PC-3 (cell line): ENCODE data around the gene CROCC2. TPM values are rescaled to one million over a fixed set of nuclear protein-coding genes. Genes with fewer than 3 reads are reported as not detected.

Source experiments
- ATAC-seq: fragments of 200-7000 bp; cut with Tn5 transposase; 2 replicates; pipeline ENCODE4 v1.9.1; 2020; ENCODE audit warnings: mild to moderate bottlenecking, moderate library complexity
- BruUV-seq: library from RNA; stranded (reverse); fragments of 400-500 nt; replicated peaks from 2 replicates; lab custom pipeline; 2021; lab: Mats Ljungman, UMichigan
- CTCF ChIA-PET: fragments of 300-600 bp; sonication (Branson Sonifier 250); formaldehyde crosslinking; loops from one replicate; lab custom pipeline; 2022; ENCODE audit warnings: antibody characterized with exemption; lab: Charles Lee
- POLR2A ChIA-PET: fragments of 300-600 bp; sonication (Branson Sonifier 250); formaldehyde crosslinking; loops from one replicate; lab custom pipeline; 2022; ENCODE audit warnings: antibody characterized with exemption; ENCODE audit not compliant: unreplicated experiment; lab: Charles Lee
- DNase-seq: peaks from one replicate; pipeline ENCODE4 v3.0.0-alpha.2; 2015
- H2AFZ ChIP-seq: fragments of 300-600 bp; sonication (generic); 2 replicates; pipeline ENCODE4 v1.6.0; 2016; ENCODE audit warnings: antibody characterized with exemption, low read length
- H3F3A ChIP-seq: fragments of 300-600 bp; sonication (generic); one replicate; pipeline ENCODE4 v1.6.0; 2017; ENCODE audit warnings: antibody characterized with exemption, low read length, control low read depth, mild to moderate bottlenecking; ENCODE audit not compliant: unreplicated experiment
- H3K27ac ChIP-seq: fragments of 300-600 bp; sonication (generic); 2 replicates; pipeline ENCODE4 v1.5.1; 2016; ENCODE audit warnings: mild to moderate bottlenecking, low read length
- H3K27me3 ChIP-seq: fragments of 300-600 bp; sonication (generic); 2 replicates; pipeline ENCODE4 v1.6.1; 2016; ENCODE audit warnings: low read length, mixed read lengths
- H3K36me3 ChIP-seq: fragments of 300-600 bp; sonication (generic); 2 replicates; pipeline ENCODE4 v1.6.1; 2016; ENCODE audit warnings: low read depth, mixed run types, low read length, mixed read lengths
- H3K4me1 ChIP-seq: fragments of 300-600 bp; sonication (generic); 2 replicates; pipeline ENCODE4 v1.5.1; 2016; ENCODE audit warnings: low read length; ENCODE audit not compliant: insufficient read depth
- H3K4me2 ChIP-seq: fragments of 300-600 bp; sonication (generic); 2 replicates; pipeline ENCODE4 v1.6.0; 2016; ENCODE audit warnings: low read length
- H3K4me3 ChIP-seq: fragments of 300-600 bp; sonication (generic); 2 replicates; pipeline ENCODE4 v1.5.1; 2016; ENCODE audit warnings: mild to moderate bottlenecking, low read length, mixed read lengths
- H3K79me2 ChIP-seq: fragments of 300-600 bp; sonication (generic); 2 replicates; pipeline ENCODE4 v1.6.1; 2017; ENCODE audit warnings: low read length, mixed read lengths
- H3K9ac ChIP-seq: fragments of 300-600 bp; sonication (generic); 2 replicates; pipeline ENCODE4 v1.6.0; 2016; ENCODE audit warnings: mild to moderate bottlenecking, low read length
- H3K9me2 ChIP-seq: fragments of 300-600 bp; sonication (generic); replicated peaks from 2 replicates; pipeline ENCODE4 v1.6.1; 2016; ENCODE audit warnings: mixed run types, low read length, mixed read lengths
- H3K9me3 ChIP-seq: fragments of 300-600 bp; sonication (generic); 2 replicates; pipeline ENCODE4 v1.6.1; 2016; ENCODE audit warnings: low read length, mixed read lengths
- H4K20me1 ChIP-seq: fragments of 300-600 bp; sonication (generic); 2 replicates; pipeline ENCODE4 v1.6.1; 2016; ENCODE audit warnings: low read length, mixed read lengths
- EZH2 ChIP-seq: fragments of 300-600 bp; sonication (generic); IDR thresholded peaks from one replicate; pipeline ENCODE4 v1.6.1; 2017; ENCODE audit warnings: antibody characterized with exemption, mild to moderate bottlenecking, low read length; ENCODE audit not compliant: unreplicated experiment
- EZH2phosphoT487 ChIP-seq: fragments of 300-600 bp; sonication (generic); IDR thresholded peaks from 2 replicates; pipeline ENCODE4 v1.6.1; 2018; ENCODE audit warnings: mild to moderate bottlenecking, antibody characterized with exemption, low read length, borderline replicate concordance
- intact Hi-C: fragments of 100-400 bp; cut with micrococcal nuclease; formaldehyde crosslinking; loops from 2 replicates; pipeline ENCODE4 v1.9.0; 2023
- total RNA-seq: library from RNA; depleted of rRNA; stranded (reverse); fragments of >200 nt; gene quantifications from 2 replicates; pipeline ENCODE4 v1.2.3, GENCODE V29; 2014
- TF ChIP-seq, protein P1 (sequence below): fragments of 300-600 bp; sonication (generic); conservative IDR thresholded peaks from 2 replicates; pipeline ENCODE4 v1.5.1; 2017; ENCODE audit warnings: antibody characterized with exemption, low read depth, mild to moderate bottlenecking, low read length

CROCC2 gene
- total RNA-seq, 1 experiment from 2014 or later, result not detected

- Histone ChIP-seq H3K4me3 (no peak overlapping the region), H3K9me2 (no peaks in the 10 kb centered on the region), H3K27me3 (no peaks in the 10 kb centered on the region), H3K36me3 (no peaks in the 10 kb centered on the region), H3K4me2 (no peak overlapping the region), H3K4me1 (peaks cover 17% of the 10 kb centered on the region), H3K79me2 (no peaks in the 10 kb centered on the region), H4K20me1 (no peaks in the 10 kb centered on the region), H2AFZ (no peak overlapping the region), H3F3A (no peaks in the 10 kb centered on the region), H3K9ac (no peak overlapping the region), H3K27ac (no peak overlapping the region), H3K9me3 (no peaks in the 10 kb centered on the region)
- CTCF ChIA-PET, result no interaction called here
- ATAC-seq, result no peak
- BruUV-seq, result no TSS peak
- intact Hi-C loops, result no loop called here
- POLR2A ChIA-PET, result no interaction called here
- TF ChIP-seq, protein P1, sequence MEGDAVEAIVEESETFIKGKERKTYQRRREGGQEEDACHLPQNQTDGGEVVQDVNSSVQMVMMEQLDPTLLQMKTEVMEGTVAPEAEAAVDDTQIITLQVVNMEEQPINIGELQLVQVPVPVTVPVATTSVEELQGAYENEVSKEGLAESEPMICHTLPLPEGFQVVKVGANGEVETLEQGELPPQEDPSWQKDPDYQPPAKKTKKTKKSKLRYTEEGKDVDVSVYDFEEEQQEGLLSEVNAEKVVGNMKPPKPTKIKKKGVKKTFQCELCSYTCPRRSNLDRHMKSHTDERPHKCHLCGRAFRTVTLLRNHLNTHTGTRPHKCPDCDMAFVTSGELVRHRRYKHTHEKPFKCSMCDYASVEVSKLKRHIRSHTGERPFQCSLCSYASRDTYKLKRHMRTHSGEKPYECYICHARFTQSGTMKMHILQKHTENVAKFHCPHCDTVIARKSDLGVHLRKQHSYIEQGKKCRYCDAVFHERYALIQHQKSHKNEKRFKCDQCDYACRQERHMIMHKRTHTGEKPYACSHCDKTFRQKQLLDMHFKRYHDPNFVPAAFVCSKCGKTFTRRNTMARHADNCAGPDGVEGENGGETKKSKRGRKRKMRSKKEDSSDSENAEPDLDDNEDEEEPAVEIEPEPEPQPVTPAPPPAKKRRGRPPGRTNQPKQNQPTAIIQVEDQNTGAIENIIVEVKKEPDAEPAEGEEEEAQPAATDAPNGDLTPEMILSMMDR, result no peak
- TF ChIP-seq EZH2phosphoT487 (no peak), EZH2 (no peak)
- DNase-seq, result no peak
Observed at GRCh38 chr2:240892925-240893324, 13.2 kb upstream of the CROCC2 start.

GRCh38 chr2:240893363-240893844 lies 12.7 kb upstream of the CROCC2 start:
- ChIA-PET POLR2A (no interaction called here), CTCF (no interaction called here)
- Histone ChIP-seq H3K9ac (no peak overlapping the region), H3K9me3 (no peaks in the 10 kb centered on the region), H3K4me3 (no peak overlapping the region), H4K20me1 (no peaks in the 10 kb centered on the region), H3K27ac (no peak overlapping the region), H3K9me2 (no peaks in the 10 kb centered on the region), H3F3A (no peaks in the 10 kb centered on the region), H3K4me1 (peaks cover 20% of the 10 kb centered on the region), H3K27me3 (no peaks in the 10 kb centered on the region), H3K79me2 (no peaks in the 10 kb centered on the region), H3K36me3 (no peaks in the 10 kb centered on the region), H3K4me2 (no peak overlapping the region), H2AFZ (no peak overlapping the region)
- TF ChIP-seq EZH2 (no peak), EZH2phosphoT487 (no peak)
- TF ChIP-seq, protein P1, result no peak
- DNase-seq (peak; percentile 38), ATAC-seq (no peak)
- intact Hi-C loops, result no loop called here
- no TSS peak for BruUV-seq

DNA sequence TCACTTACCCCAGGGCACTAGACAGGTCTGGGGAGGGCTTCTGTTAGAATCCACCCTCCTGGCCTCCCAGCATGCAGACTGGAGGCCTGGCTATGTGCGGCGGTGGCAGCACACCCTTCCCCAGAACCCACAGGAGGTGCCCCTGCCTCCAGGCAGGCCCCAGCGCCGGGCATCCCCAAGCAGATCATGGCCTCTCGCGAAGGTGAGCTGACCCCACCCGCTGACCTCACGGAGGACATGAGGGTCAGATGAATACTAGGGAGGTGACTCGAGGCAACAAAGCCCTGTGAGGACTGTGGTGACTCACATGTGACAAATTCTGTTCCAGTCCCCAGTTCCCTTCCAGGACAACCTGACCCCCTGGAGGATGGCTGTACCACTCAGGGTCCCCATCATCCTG lies 12.1 kb upstream of the CROCC2 start:
- Histone ChIP-seq H2AFZ (no peak overlapping the region), H3K27ac (no peak overlapping the region), H3F3A (no peaks in the 10 kb centered on the region), H3K36me3 (no peaks in the 10 kb centered on the region), H3K9ac (no peak overlapping the region), H3K27me3 (no peaks in the 10 kb centered on the region), H3K4me1 (peaks cover 20% of the 10 kb centered on the region), H3K4me3 (no peak overlapping the region), H3K4me2 (no peak overlapping the region), H3K79me2 (no peaks in the 10 kb centered on the region), H4K20me1 (no peaks in the 10 kb centered on the region), H3K9me3 (no peaks in the 10 kb centered on the region), H3K9me2 (no peaks in the 10 kb centered on the region)
- no TSS peak for BruUV-seq
- POLR2A ChIA-PET, result no interaction called here
- no peak for DNase-seq
- CTCF ChIA-PET, result no interaction called here
- intact Hi-C loops, result no loop called here
- no peak for TF ChIP-seq EZH2
- ATAC-seq, result no peak
